GM12878 (cell line): Measurements from ENCODE around the gene PMAIP1. TPM values are rescaled to one million over a fixed set of nuclear protein-coding genes. Genes with fewer than 3 reads are reported as not detected.

Source experiments
- ATAC-seq: fragments of 200-7000 bp; cut with Tn5 transposase; 3 replicates; pipeline ENCODE4 v1.9.1; 2020; ENCODE audit warnings: mild to moderate bottlenecking, moderate library complexity
- BruUV-seq: library from RNA; stranded (reverse); fragments of 400-500 nt; replicated peaks from 2 replicates; lab custom pipeline; 2021; lab: Mats Ljungman, UMichigan
- CTCF ChIA-PET: fragments of 300-600 bp; sonication (Branson Sonifier 250); formaldehyde crosslinking; extraction: SDS; loops from one replicate; lab custom pipeline; 2021; ENCODE audit warnings: inconsistent platforms; lab: Yijun Ruan, JAX
- POLR2A ChIA-PET: fragments of 350-600 bp; formaldehyde crosslinking; extraction: SDS; loops from one replicate; lab custom pipeline; 2021; ENCODE audit warnings: inconsistent platforms; lab: Charles Lee
- RAD21 ChIA-PET: fragments of 300-600 bp; sonication (Branson Sonifier 250); formaldehyde crosslinking; loops from one replicate; lab custom pipeline; 2023; ENCODE audit warnings: antibody characterized with exemption; ENCODE audit not compliant: unreplicated experiment; lab: Charles Lee
- SMC1A ChIA-PET: fragments of 300-600 bp; sonication (Branson Sonifier 250); formaldehyde crosslinking; loops from one replicate; lab custom pipeline; 2023; ENCODE audit not compliant: unreplicated experiment, uncharacterized antibody; lab: Charles Lee
- DNase-seq: peaks from one replicate; pipeline ENCODE4 v3.0.0-alpha.2; 2011; ENCODE audit warnings: low read depth, low spot score
- FAIRE-seq: peaks from 3 replicates; lab custom pipeline; 2011; peaks lifted over from hg19 to GRCh38; lab: Jason Lieb, UNC
- H2AFZ ChIP-seq: 2 replicates; pipeline ENCODE4 v1.6.0; 2011; ENCODE audit warnings: low read depth, low read length, control low read depth; ENCODE audit not compliant: control insufficient read depth
- H3K27ac ChIP-seq: 2 replicates; pipeline ENCODE4 v1.5.1; 2011; ENCODE audit warnings: control low read depth; ENCODE audit not compliant: control insufficient read depth, insufficient read depth
- H3K27me3 ChIP-seq, 2 experiments: replicated peaks in 1 of 2; 2 replicates each; pipeline versions ENCODE4 v1.6.0 to v1.6.1; 2011; ENCODE audit warnings: low read length in 1 of 2; ENCODE audit not compliant: control insufficient read depth in 2 of 2, insufficient read depth in 2 of 2
- H3K36me3 ChIP-seq, 2 experiments: 2 replicates each; pipeline ENCODE4 v1.5.1; 2011; ENCODE audit warnings: low read length in 1 of 2; ENCODE audit not compliant: control insufficient read depth in 2 of 2, insufficient read depth in 2 of 2
- H3K4me1 ChIP-seq: 2 replicates; pipeline ENCODE4 v1.6.1; 2011; ENCODE audit warnings: mild to moderate bottlenecking, low read length, moderate library complexity, mixed read lengths; ENCODE audit not compliant: control insufficient read depth, insufficient read depth
- H3K4me2 ChIP-seq: 2 replicates; pipeline ENCODE4 v1.6.0; 2011; ENCODE audit warnings: control low read depth; ENCODE audit not compliant: control insufficient read depth, insufficient read depth
- H3K4me3 ChIP-seq: fragments of 200-600 bp; sonication (generic); 2 replicates; pipeline ENCODE4 v1.5.1; 2016
- H3K79me2 ChIP-seq: 2 replicates; pipeline ENCODE4 v1.6.0; 2011; ENCODE audit warnings: low read length; ENCODE audit not compliant: control insufficient read depth, insufficient read depth
- H3K9ac ChIP-seq: 2 replicates; pipeline ENCODE4 v1.8.0; 2011; ENCODE audit warnings: low read length, control low read depth, mixed read lengths; ENCODE audit not compliant: control insufficient read depth, insufficient read depth
- H3K9me3 ChIP-seq: replicated peaks from 3 replicates; pipeline ENCODE4 v1.5.1; 2011; ENCODE audit warnings: mild to moderate bottlenecking, low read length; ENCODE audit not compliant: control insufficient read depth, insufficient read depth
- H4K20me1 ChIP-seq: 2 replicates; pipeline ENCODE4 v1.6.0; 2011; ENCODE audit not compliant: control insufficient read depth, insufficient read depth
- BCL11A ChIP-seq: IDR thresholded peaks from 2 replicates; pipeline ENCODE4 v1.6.1; 2011; ENCODE audit warnings: low read depth, low read length
- CREM ChIP-seq: IDR thresholded peaks from 2 replicates; pipeline ENCODE4 v1.6.1; 2014; ENCODE audit warnings: antibody characterized with exemption, low read depth
- EP300 ChIP-seq, 2 experiments: fragments of 150-350 bp in 1 of 2; IDR thresholded peaks; 2 replicates each; pipeline ENCODE4 v1.6.1; 2011 to 2012; ENCODE audit warnings: low read depth in 2 of 2, low read length in 2 of 2, borderline replicate concordance in 1 of 2, improper control_type of control experiment in 1 of 2, inconsistent platforms in 1 of 2; ENCODE audit not compliant: control insufficient read depth in 1 of 2
- JUNB ChIP-seq: IDR thresholded peaks from 2 replicates; pipeline ENCODE4 v1.6.1; 2016; ENCODE audit warnings: antibody characterized with exemption, mild to moderate bottlenecking
- MEF2A ChIP-seq: IDR thresholded peaks from 2 replicates; pipeline ENCODE4 v1.6.1; 2011; ENCODE audit warnings: low read depth, mild to moderate bottlenecking, low read length, moderate library complexity; ENCODE audit not compliant: insufficient read depth
- MEF2B ChIP-seq: fragments of 450-650 bp; IDR thresholded peaks from 2 replicates; pipeline ENCODE4 v1.6.1; 2018; ENCODE audit warnings: mild to moderate bottlenecking, moderate library complexity; ENCODE audit not compliant: partially characterized antibody, poor library complexity, severe bottlenecking
- ZNF622 ChIP-seq: fragments of 450-650 bp; IDR thresholded peaks from 2 replicates; pipeline ENCODE4 v1.6.1; 2017; ENCODE audit warnings: mild to moderate bottlenecking, inconsistent platforms
- WGBS: methylation state at CpG from one replicate; pipeline ENCODE4 v1.1.6; 2016; ENCODE audit warnings: low lambda C conversion rate; ENCODE audit not compliant: insufficient replicate concordance, insufficient coverage; ENCODE audit errors: missing lambda C conversion rate; 5-methylcytosine and 5-hydroxymethylcytosine counted together
- in situ Hi-C: fragments of 300-500 bp; cut with MboI; formaldehyde crosslinking; loops from 9 replicates; pipeline ENCODE4 v1.14.3; 2018; ENCODE audit warnings: mixed read lengths
- intact Hi-C: fragments of 100-400 bp; cut with micrococcal nuclease; formaldehyde crosslinking; loops from one replicate; pipeline ENCODE4 v1.14.2; 2022; ENCODE audit not compliant: unreplicated experiment
- polyA plus RNA-seq, 11 experiments: library from polyadenylated mRNA; depleted of rRNA in 4 of 11; unstranded in 6 of 11; stranded (reverse) in 5 of 11; fragments of >200 nt; fragmentation: Nextera tagmentation in 4 of 11; fragmentation: Illumina TruSeq in 1 of 11; extraction: Ambion mirVana in 4 of 11; extraction: Trizol in 1 of 11; gene quantifications; 1 replicate in 1 of 11; 2 replicates in 10 of 11; pipeline versions ENCODE4 v1.2.1 to v1.2.3, GENCODE V29; 2011 to 2016; ENCODE audit warnings: inconsistent platforms in 2 of 11, missing spikeins in 2 of 11, low read depth in 1 of 11
- total RNA-seq, 4 experiments: library from RNA; depleted of rRNA in 3 of 4; stranded (reverse); fragments of >200 nt in 3 of 4; fragmentation: Illumina TruSeq in 1 of 4; extraction: Trizol in 1 of 4; gene quantifications; 2 replicates each; pipeline versions ENCODE4 v1.2.1 to v1.2.3, GENCODE V29; 2013 to 2021
- TF ChIP-seq, protein P1 (sequence below): fragments of 450-650 bp; IDR thresholded peaks from 2 replicates; pipeline ENCODE4 v1.6.1; 2016; ENCODE audit warnings: mild to moderate bottlenecking
- TF ChIP-seq, protein P2 (sequence below): fragments of 450-650 bp; IDR thresholded peaks from 2 replicates; pipeline ENCODE4 v1.6.1; 2014; ENCODE audit warnings: mild to moderate bottlenecking

Gene PMAIP1
- total and polyA plus RNA-seq, 10 of the 15 experiments (the other 5 are each of a cell fraction or from before 2014, with no cell fraction given): 74.0 to 219 (median 112) TPM

DNA sequence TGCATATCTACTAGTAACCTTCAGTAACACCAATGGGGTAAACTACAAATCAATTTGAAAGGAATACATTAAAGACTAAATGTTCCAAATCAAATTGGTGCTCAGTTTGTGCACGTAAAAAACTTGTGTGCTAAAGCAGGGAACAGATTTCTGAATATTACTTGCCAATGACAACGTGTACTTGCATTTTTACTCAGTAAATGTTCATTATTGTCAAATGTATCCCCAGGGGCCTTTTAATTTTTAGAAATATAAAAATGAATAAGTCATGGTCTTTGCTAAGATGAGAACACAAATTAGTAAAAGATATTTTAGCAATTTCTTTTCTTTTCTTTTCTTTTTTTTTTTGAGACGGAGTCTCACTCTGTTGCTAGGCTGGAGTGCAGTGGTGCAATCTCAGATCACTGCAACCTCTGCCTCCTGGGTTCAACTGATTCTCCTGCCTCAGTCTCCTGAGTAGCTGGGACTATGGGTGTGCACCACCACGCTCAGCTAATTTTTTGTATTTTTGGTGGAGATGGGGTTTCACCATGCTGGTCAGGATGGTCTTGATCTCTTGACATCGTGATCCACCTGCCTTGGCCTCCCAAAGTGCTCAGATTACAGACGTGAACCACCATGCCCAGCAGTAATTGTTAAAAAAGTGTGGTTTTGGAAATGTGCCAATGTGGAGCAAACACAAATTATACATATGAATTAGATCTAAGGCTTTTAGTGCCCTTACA lies 52.6 kb downstream of the PMAIP1 start:
- Histone ChIP-seq H4K20me1 (no peaks in the 10 kb centered on the region), H3K9me3 (no peaks in the 10 kb centered on the region), H2AFZ (no peak overlapping the region), H3K4me1 (peaks cover 35% of the 10 kb centered on the region), H3K4me2 (peak overlapping the region; percentile 45; the same call in 1 of the 2 replicates), H3K27me3 (no peaks in the 10 kb centered on the region), H3K79me2 (no peaks in the 10 kb centered on the region), H3K27ac (peak overlapping the region; percentile 23; the same call in 1 of the 2 replicates), H3K4me3 (no peak overlapping the region), H3K36me3 (no peaks in the 10 kb centered on the region), H3K9ac (no peak overlapping the region)
- FAIRE-seq: no peak
- ChIA-PET CTCF (interaction anchor here (0.7 to 2.7 kb wide), 13 partner anchors 16 to 129 kb away, joined by 3 to 22 read pairs (median 6); partner anchors contain the start of gene PMAIP1), POLR2A (interaction anchor here (0.7 to 4.2 kb wide), 11 partner anchors 9 to 67 kb away, joined by 3 to 25 read pairs (median 10); partner anchors contain the start of gene PMAIP1), RAD21 (interaction anchor here (0.9 to 3.3 kb wide), 18 partner anchors 10 to 117 kb away, joined by 3 to 55 read pairs (median 14); partner anchors contain the start of gene PMAIP1), SMC1A (interaction anchor here (1.0 to 11.8 kb wide), 23 partner anchors 9 to 116 kb away, joined by 3 to 257 read pairs (median 9); partner anchors contain the start of gene PMAIP1)
- WGBS: 40% methylated on average over 6 of the region's 6 CpGs
- peak; percentile 20 for ATAC-seq
- TF ChIP-seq JUNB (peak; percentile 92), EP300 (IDR thresholded peaks at IDR 0.05; ENCODE audit: borderline replicate concordance in 1 of 2, control insufficient read depth in 1 of 2, low read depth in 2 of 2, low read length in 2 of 2) (peak in 1 of 2 experiments; percentile 31; a peak in 1 of 4 replicates), CREM (0 out of 2 replicates have a peak, but pooled peaks have one; percentile 39), ZNF622 (no peak), MEF2A (no peak), BCL11A (peak; percentile 45; the same call in 1 of the 2 replicates), MEF2B (peak; percentile 37)
- TF ChIP-seq, protein P1, sequence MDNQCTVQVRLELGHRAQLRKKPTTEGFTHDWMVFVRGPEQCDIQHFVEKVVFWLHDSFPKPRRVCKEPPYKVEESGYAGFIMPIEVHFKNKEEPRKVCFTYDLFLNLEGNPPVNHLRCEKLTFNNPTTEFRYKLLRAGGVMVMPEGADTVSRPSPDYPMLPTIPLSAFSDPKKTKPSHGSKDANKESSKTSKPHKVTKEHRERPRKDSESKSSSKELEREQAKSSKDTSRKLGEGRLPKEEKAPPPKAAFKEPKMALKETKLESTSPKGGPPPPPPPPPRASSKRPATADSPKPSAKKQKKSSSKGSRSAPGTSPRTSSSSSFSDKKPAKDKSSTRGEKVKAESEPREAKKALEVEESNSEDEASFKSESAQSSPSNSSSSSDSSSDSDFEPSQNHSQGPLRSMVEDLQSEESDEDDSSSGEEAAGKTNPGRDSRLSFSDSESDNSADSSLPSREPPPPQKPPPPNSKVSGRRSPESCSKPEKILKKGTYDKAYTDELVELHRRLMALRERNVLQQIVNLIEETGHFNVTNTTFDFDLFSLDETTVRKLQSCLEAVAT: no peak
- TF ChIP-seq, protein P2, sequence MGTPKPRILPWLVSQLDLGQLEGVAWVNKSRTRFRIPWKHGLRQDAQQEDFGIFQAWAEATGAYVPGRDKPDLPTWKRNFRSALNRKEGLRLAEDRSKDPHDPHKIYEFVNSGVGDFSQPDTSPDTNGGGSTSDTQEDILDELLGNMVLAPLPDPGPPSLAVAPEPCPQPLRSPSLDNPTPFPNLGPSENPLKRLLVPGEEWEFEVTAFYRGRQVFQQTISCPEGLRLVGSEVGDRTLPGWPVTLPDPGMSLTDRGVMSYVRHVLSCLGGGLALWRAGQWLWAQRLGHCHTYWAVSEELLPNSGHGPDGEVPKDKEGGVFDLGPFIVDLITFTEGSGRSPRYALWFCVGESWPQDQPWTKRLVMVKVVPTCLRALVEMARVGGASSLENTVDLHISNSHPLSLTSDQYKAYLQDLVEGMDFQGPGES: no peak
- BruUV-seq: no TSS peak
- no peak for DNase-seq
- intact Hi-C loops: loop anchor here (1.0 to 2.0 kb wide), 2 partner anchors 25 to 48 kb away; no protein-coding TSS in a partner anchor
- in situ Hi-C loops: no loop called here

Other genes with a start within 250 kb of the PMAIP1 start
- not detected in 2 replicates for gene CCBE1, start 202.6 kb upstream of the PMAIP1 start, total RNA-seq (2014; rRNA removed)
- not detected in 2 replicates for gene CCBE1, start 202.6 kb upstream of the PMAIP1 start, total RNA-seq (2014; rRNA removed; fragmentation: Illumina TruSeq; extraction: Trizol)
- 0.08 and 0.49 TPM in 2 replicates for gene CCBE1, start 202.6 kb upstream of the PMAIP1 start, total RNA-seq (2021)
- gene CCBE1, start 202.6 kb upstream of the PMAIP1 start, polyA plus RNA-seq (2011; rRNA removed): 0.03 and 0.04 TPM in 2 replicates
- 0.03 TPM in 1 of 2 replicates, not detected in the other for gene CCBE1, start 202.6 kb upstream of the PMAIP1 start, polyA plus RNA-seq (2014; fragmentation: Illumina TruSeq; extraction: Trizol)
- gene CCBE1, start 202.6 kb upstream of the PMAIP1 start, polyA plus RNA-seq (2014; fragmentation: Nextera tagmentation; extraction: Ambion mirVana): not detected
- gene CCBE1, start 202.6 kb upstream of the PMAIP1 start, polyA plus RNA-seq (2014; rRNA removed): 0.11 TPM in 1 of 2 replicates, not detected in the other
- not detected for gene CCBE1, start 202.6 kb upstream of the PMAIP1 start, polyA plus RNA-seq (2016; fragmentation: Nextera tagmentation; extraction: Ambion mirVana)